Neuronal stem cell (in vitro differentiated cells): Measurements from ENCODE around the gene MAP3K20.

Source experiments
- DNase-seq: peaks from one replicate; pipeline ENCODE4 v3.0.0-alpha.2; 2013; ENCODE audit warnings: low spot score
- H2AFZ ChIP-seq: one replicate; pipeline ENCODE4 v1.6.1; 2013; ENCODE audit warnings: mild to moderate bottlenecking, low read length, inconsistent platforms
- H2AK5ac ChIP-seq: 2 replicates; pipeline ENCODE4 v1.6.1; 2013; ENCODE audit warnings: low read depth, mild to moderate bottlenecking, inconsistent platforms, low read length, moderate library complexity, mixed read lengths
- H2BK120ac ChIP-seq: 2 replicates; pipeline ENCODE4 v1.6.1; 2013; ENCODE audit warnings: low read depth, mild to moderate bottlenecking, inconsistent platforms, low read length, moderate library complexity, mixed read lengths
- H2BK12ac ChIP-seq: one replicate; pipeline ENCODE4 v1.6.1; 2013; ENCODE audit warnings: low read length, inconsistent platforms
- H2BK15ac ChIP-seq: 2 replicates; pipeline ENCODE4 v1.6.1; 2013; ENCODE audit warnings: mild to moderate bottlenecking, low read length, inconsistent platforms, mixed read lengths
- H2BK5ac ChIP-seq: one replicate; pipeline ENCODE4 v1.6.1; 2013; ENCODE audit warnings: inconsistent platforms, mild to moderate bottlenecking, low read length, moderate library complexity
- H3K14ac ChIP-seq: one replicate; pipeline ENCODE4 v1.6.1; 2013; ENCODE audit warnings: low read length, inconsistent platforms
- H3K18ac ChIP-seq: 2 replicates; pipeline ENCODE4 v1.6.1; 2013; ENCODE audit warnings: low read length, inconsistent platforms
- H3K23ac ChIP-seq: 2 replicates; pipeline ENCODE4 v1.6.1; 2013; ENCODE audit warnings: low read depth, mild to moderate bottlenecking, mixed read lengths, low read length, inconsistent platforms; ENCODE audit not compliant: poor library complexity
- H3K27ac ChIP-seq: replicated peaks from 3 replicates; pipeline ENCODE4 v1.5.1; 2013; ENCODE audit warnings: low read length, inconsistent platforms
- H3K27me3 ChIP-seq, 3 experiments: 2 replicates each; pipeline ENCODE4 v1.6.1; 2013; ENCODE audit warnings: low read length in 3 of 3, mild to moderate bottlenecking in 2 of 3, inconsistent platforms in 1 of 3, low read depth in 1 of 3, mixed read lengths in 1 of 3, moderate library complexity in 1 of 3; ENCODE audit not compliant: control insufficient read depth in 3 of 3, insufficient read depth in 3 of 3
- H3K36me3 ChIP-seq, 2 donors: replicated peaks in 1 of 2; 2 replicates each; pipeline ENCODE4 v1.6.1; 2013; ENCODE audit warnings: low read length in 2 of 2; ENCODE audit not compliant: control insufficient read depth in 2 of 2, insufficient read depth in 2 of 2
- H3K4ac ChIP-seq: 2 replicates; pipeline ENCODE4 v1.6.1; 2013; ENCODE audit warnings: inconsistent platforms, mild to moderate bottlenecking, low read length, moderate library complexity
- H3K4me1 ChIP-seq, 2 donors: 1 replicate in 1 of 2; 2 replicates in 1 of 2; pipeline ENCODE4 v1.6.1; 2013; ENCODE audit warnings: low read length in 2 of 2, low read depth in 1 of 2; ENCODE audit not compliant: control insufficient read depth in 2 of 2, insufficient read depth in 1 of 2
- H3K4me2 ChIP-seq: one replicate; pipeline ENCODE4 v1.6.1; 2013; ENCODE audit warnings: mild to moderate bottlenecking, low read length, inconsistent platforms; ENCODE audit not compliant: insufficient read depth, poor library complexity, severe bottlenecking
- H3K4me3 ChIP-seq, 2 donors: 2 replicates each; pipeline ENCODE4 v1.5.1; 2013; ENCODE audit warnings: low read length in 2 of 2, mild to moderate bottlenecking in 2 of 2, inconsistent platforms in 1 of 2, moderate library complexity in 1 of 2
- H3K79me1 ChIP-seq: one replicate; pipeline ENCODE4 v1.6.1; 2013; ENCODE audit warnings: low read depth, mild to moderate bottlenecking, inconsistent platforms, low read length, moderate library complexity
- H3K9ac ChIP-seq: one replicate; pipeline ENCODE4 v1.6.1; 2013; ENCODE audit warnings: mild to moderate bottlenecking, low read depth, low read length, inconsistent platforms; ENCODE audit not compliant: poor library complexity
- H3K9me3 ChIP-seq, 2 donors: replicated peaks in 1 of 2; 2 replicates each; pipeline versions ENCODE3 to v1.6.1; 2013; ENCODE audit warnings: low read length in 2 of 2, mild to moderate bottlenecking in 2 of 2, inconsistent platforms in 1 of 2, low read depth in 1 of 2, mixed read lengths in 1 of 2, moderate library complexity in 1 of 2; ENCODE audit not compliant: control insufficient read depth in 2 of 2, insufficient read depth in 1 of 2
- H4K8ac ChIP-seq: one replicate; pipeline ENCODE4 v1.6.1; 2013; ENCODE audit warnings: low read depth, mild to moderate bottlenecking, inconsistent platforms, low read length, moderate library complexity
- H4K91ac ChIP-seq: one replicate; pipeline ENCODE4 v1.6.1; 2013; ENCODE audit warnings: low read length, low read depth, mild to moderate bottlenecking, inconsistent platforms; ENCODE audit not compliant: poor library complexity
- WGBS, 2 donors: extraction: QIAGEN DNeasy Blood & Tissue Kit; methylation state at CpG; one replicate each; pipeline ENCODE4 v1.1.7; 2013; ENCODE audit warnings: missing lambda C conversion rate in 2 of 2, mixed read lengths in 1 of 2; ENCODE audit not compliant: insufficient read length in 2 of 2, insufficient replicate concordance in 1 of 2; ENCODE audit errors: extremely low coverage in 2 of 2; 5-methylcytosine and 5-hydroxymethylcytosine counted together

The MAP3K20 gene

GRCh38 chr2:173184031-173185004 is 108.7 kb downstream of the MAP3K20 start:
- Histone ChIP-seq H3K4me3 (no peak overlapping the region), H3K14ac (no peak overlapping the region), H3K79me1 (no peaks in the 10 kb centered on the region), H3K27ac (no peak overlapping the region), H2AK5ac (no peak overlapping the region), H3K23ac (no peak overlapping the region), H2BK120ac (no peak overlapping the region), H3K4me2 (no peak overlapping the region), H3K18ac (no peak overlapping the region), H3K9me3 (peaks cover 2 to 8% of the 10 kb centered on the region in 2 donors), H3K4ac (no peak overlapping the region), H3K9ac (no peak overlapping the region), H3K27me3 (no peaks in the 10 kb centered on the region), H4K8ac (no peak overlapping the region), H2BK12ac (no peak overlapping the region), H3K4me1 (peaks cover 0 to 2% of the 10 kb centered on the region in 2 donors), H2BK5ac (no peak overlapping the region), H2BK15ac (no peak overlapping the region), H2AFZ (no peak overlapping the region), H4K91ac (no peak overlapping the region), H3K36me3 (peaks cover 0 to 8% of the 10 kb centered on the region in 2 donors)
- no CpG with 5 or more reads among the region's 11 CpGs for WGBS, 2 donors
- no peak for DNase-seq

- no peak for DNase-seq
- Histone ChIP-seq H3K79me1 (no peaks in the 10 kb centered on the region), H3K18ac (no peak overlapping the region), H2BK15ac (no peak overlapping the region), H3K4ac (no peak overlapping the region), H4K91ac (no peak overlapping the region), H2AK5ac (no peak overlapping the region), H3K27me3 (no peaks in the 10 kb centered on the region), H3K4me3 (no peak overlapping the region), H2BK120ac (no peak overlapping the region), H3K14ac (no peak overlapping the region), H2BK12ac (no peak overlapping the region), H3K4me2 (no peak overlapping the region), H4K8ac (no peak overlapping the region), H3K23ac (no peak overlapping the region), H2BK5ac (no peak overlapping the region), H3K36me3 (peaks cover 0 to 15% of the 10 kb centered on the region in 2 donors), H2AFZ (no peak overlapping the region), H3K27ac (no peak overlapping the region), H3K9me3 (peaks cover 2 to 8% of the 10 kb centered on the region in 2 donors), H3K9ac (no peak overlapping the region), H3K4me1 (peaks cover 0 to 2% of the 10 kb centered on the region in 2 donors)
Observed at GRCh38 chr2:173185437-173185836, 109.8 kb downstream of the MAP3K20 start.

GRCh38 chr2:173187941-173188788 is 112.5 kb downstream of the MAP3K20 start:
- H2BK12ac ChIP-seq, result no peak overlapping the region
- no peak overlapping the region for H2BK15ac ChIP-seq
- H3K14ac ChIP-seq, result no peak overlapping the region
- H4K91ac ChIP-seq, result no peak overlapping the region
- H3K4me1 ChIP-seq, result peaks cover 0 to 2% of the 10 kb centered on the region in 2 donors
- no peaks in the 10 kb centered on the region for H3K79me1 ChIP-seq
- H3K4me3 ChIP-seq, result no peak overlapping the region
- H3K18ac ChIP-seq, result no peak overlapping the region
- H2AFZ ChIP-seq, result no peak overlapping the region
- H2BK5ac ChIP-seq, result no peak overlapping the region
- H2AK5ac ChIP-seq, result no peak overlapping the region
- no peaks in the 10 kb centered on the region for H3K27me3 ChIP-seq
- H3K27ac ChIP-seq, result no peak overlapping the region
- H3K9me3 ChIP-seq, result no peaks in the 10 kb centered on the region
- no CpG with 5 or more reads among the region's 6 CpGs for WGBS, 2 donors
- H3K36me3 ChIP-seq, result peaks cover 0 to 25% of the 10 kb centered on the region in 2 donors
- H4K8ac ChIP-seq, result no peak overlapping the region
- no peak overlapping the region for H3K23ac ChIP-seq
- no peak overlapping the region for H3K9ac ChIP-seq
- H3K4ac ChIP-seq, result no peak overlapping the region
- no peak overlapping the region for H2BK120ac ChIP-seq
- no peak overlapping the region for H3K4me2 ChIP-seq
- no peak for DNase-seq

GRCh38 chr2:173191601-173192000 is 116.0 kb downstream of the MAP3K20 start:
- Histone ChIP-seq H4K8ac (no peak overlapping the region), H3K14ac (no peak overlapping the region), H3K18ac (no peak overlapping the region), H3K9ac (no peak overlapping the region), H3K27ac (no peak overlapping the region), H3K4ac (no peak overlapping the region), H3K79me1 (no peaks in the 10 kb centered on the region), H3K23ac (no peak overlapping the region), H3K4me1 (peaks cover 6 to 14% of the 10 kb centered on the region in 2 donors), H3K4me2 (no peak overlapping the region), H2BK5ac (no peak overlapping the region), H3K4me3 (no peak overlapping the region), H3K9me3 (no peaks in the 10 kb centered on the region), H4K91ac (no peak overlapping the region), H2BK15ac (no peak overlapping the region), H2BK120ac (no peak overlapping the region), H3K27me3 (no peaks in the 10 kb centered on the region), H2BK12ac (no peak overlapping the region), H2AFZ (no peak overlapping the region), H3K36me3 (peaks cover 0 to 20% of the 10 kb centered on the region in 2 donors), H2AK5ac (no peak overlapping the region)
- DNase-seq, result no peak
- WGBS, 2 donors, result no CpG with 5 or more reads among the region's 3 CpGs
